IMR-90 (cell line): Measurements from ENCODE around the gene UBE2QL1. TPM values are rescaled to one million over a fixed set of nuclear protein-coding genes. Genes with fewer than 3 reads are reported as not detected.

Experiments used
- ATAC-seq: fragments of 200-7000 bp; cut with Tn5 transposase; 2 replicates; pipeline ENCODE4 v1.9.1; 2020; ENCODE audit warnings: low read depth, mild to moderate bottlenecking, moderate library complexity
- BruUV-seq: library from RNA; stranded (reverse); fragments of 400-500 nt; replicated peaks from 2 replicates; lab custom pipeline; 2021; lab: Mats Ljungman, UMichigan
- CTCF ChIA-PET: fragments of 300-600 bp; formaldehyde crosslinking; extraction: SDS; loops from one replicate; lab custom pipeline; 2021; ENCODE audit warnings: antibody characterized with exemption; lab: Yijun Ruan, JAX
- POLR2A ChIA-PET: fragments of 300-600 bp; sonication (Branson Sonifier 250); formaldehyde crosslinking; loops from one replicate; lab custom pipeline; 2022; ENCODE audit warnings: antibody characterized with exemption; ENCODE audit not compliant: unreplicated experiment; lab: Charles Lee
- DNase-seq: peaks from one replicate; pipeline ENCODE4 v3.0.0; 2013
- H2AFZ ChIP-seq: replicated peaks from 2 replicates; pipeline ENCODE3; 2013; ENCODE audit warnings: low read length, mild to moderate bottlenecking; ENCODE audit not compliant: poor library complexity
- H2AK5ac ChIP-seq: 2 replicates; pipeline ENCODE4 v1.6.1; 2013; ENCODE audit warnings: low read depth, low read length, inconsistent platforms
- H2AK9ac ChIP-seq: replicated peaks from 2 replicates; pipeline ENCODE3; 2013; ENCODE audit warnings: mild to moderate bottlenecking, low read depth, low read length, moderate library complexity; ENCODE audit not compliant: poor library complexity
- H2BK120ac ChIP-seq: 2 replicates; pipeline ENCODE4 v1.6.1; 2013; ENCODE audit warnings: low read depth, low read length, inconsistent platforms
- H2BK15ac ChIP-seq: 3 replicates; pipeline ENCODE4 v1.6.1; 2013; ENCODE audit warnings: low read depth, low read length, inconsistent platforms
- H2BK20ac ChIP-seq: 2 replicates; pipeline ENCODE4 v1.6.1; 2013; ENCODE audit warnings: low read depth, mild to moderate bottlenecking, inconsistent platforms, low read length, moderate library complexity
- H2BK5ac ChIP-seq: 2 replicates; pipeline ENCODE4 v1.6.1; 2013; ENCODE audit warnings: mild to moderate bottlenecking, low read depth, low read length, inconsistent platforms; ENCODE audit not compliant: poor library complexity, severe bottlenecking
- H3K14ac ChIP-seq: replicated peaks from 2 replicates; pipeline ENCODE4 v1.6.1; 2013; ENCODE audit warnings: low read depth, low read length, inconsistent platforms
- H3K18ac ChIP-seq: 2 replicates; pipeline ENCODE4 v1.6.1; 2013; ENCODE audit warnings: low read depth, low read length, control low read depth
- H3K23ac ChIP-seq: 2 replicates; pipeline ENCODE4 v1.6.1; 2013; ENCODE audit warnings: low read depth, low read length, inconsistent platforms
- H3K27ac ChIP-seq: 2 replicates; pipeline ENCODE4 v1.5.1; 2013; ENCODE audit warnings: mild to moderate bottlenecking, control low read depth, low read length; ENCODE audit not compliant: insufficient read depth
- H3K27me3 ChIP-seq: 2 replicates; pipeline ENCODE4 v1.6.1; 2013; ENCODE audit warnings: low read length; ENCODE audit not compliant: control insufficient read depth, insufficient read depth
- H3K36me3 ChIP-seq: 2 replicates; pipeline ENCODE4 v1.6.1; 2013; ENCODE audit warnings: low read length, mixed read lengths; ENCODE audit not compliant: control insufficient read depth, insufficient read depth
- H3K4ac ChIP-seq: 2 replicates; pipeline ENCODE4 v1.6.1; 2013; ENCODE audit warnings: low read depth, low read length, inconsistent platforms
- H3K4me1 ChIP-seq: 2 replicates; pipeline ENCODE4 v1.6.1; 2013; ENCODE audit warnings: low read length, mixed read lengths; ENCODE audit not compliant: control insufficient read depth, insufficient read depth
- H3K4me2 ChIP-seq: 2 replicates; pipeline ENCODE4 v1.6.1; 2013; ENCODE audit warnings: low read depth, mild to moderate bottlenecking, control low read depth, low read length, moderate library complexity
- H3K4me3 ChIP-seq: 2 replicates; pipeline ENCODE4 v1.5.1; 2013; ENCODE audit warnings: low read depth, mild to moderate bottlenecking, control low read depth, low read length, moderate library complexity; ENCODE audit not compliant: insufficient read depth
- H3K56ac ChIP-seq: 2 replicates; pipeline ENCODE4 v1.6.1; 2013; ENCODE audit warnings: low read length, inconsistent platforms; ENCODE audit not compliant: insufficient read depth; ENCODE audit errors: extremely low read depth
- H3K79me1 ChIP-seq, 2 experiments: 2 replicates each; pipeline ENCODE4 v1.6.1; 2013; ENCODE audit warnings: low read length in 2 of 2, inconsistent platforms in 1 of 2, low read depth in 1 of 2
- H3K9ac ChIP-seq: 2 replicates; pipeline ENCODE4 v1.6.1; 2013; ENCODE audit warnings: low read depth, low read length, control low read depth
- H3K9me1 ChIP-seq: 2 replicates; pipeline ENCODE4 v1.6.1; 2013; ENCODE audit warnings: low read length, inconsistent platforms; ENCODE audit not compliant: insufficient read depth
- H3K9me3 ChIP-seq: 2 replicates; pipeline ENCODE4 v1.6.1; 2013; ENCODE audit warnings: low read length; ENCODE audit not compliant: control insufficient read depth, insufficient read depth
- H4K20me1 ChIP-seq: 2 replicates; pipeline ENCODE4 v1.6.1; 2013; ENCODE audit warnings: low read length, inconsistent platforms; ENCODE audit not compliant: insufficient read depth
- H4K5ac ChIP-seq: 2 replicates; pipeline ENCODE4 v1.6.1; 2013; ENCODE audit warnings: mild to moderate bottlenecking, low read depth, low read length, control low read depth
- H4K8ac ChIP-seq, 2 experiments: 2 replicates each; pipeline ENCODE4 v1.6.1; 2013; ENCODE audit warnings: low read depth in 2 of 2, low read length in 2 of 2, control low read depth in 1 of 2, inconsistent platforms in 1 of 2
- H4K91ac ChIP-seq: 2 replicates; pipeline ENCODE4 v1.6.1; 2013; ENCODE audit warnings: low read depth, low read length, inconsistent platforms; ENCODE audit not compliant: insufficient read depth
- BHLHE40 ChIP-seq: fragments of 150-350 bp; IDR thresholded peaks from 2 replicates; pipeline ENCODE4 v1.6.1; 2016; ENCODE audit warnings: mild to moderate bottlenecking, low read depth, low read length
- CEBPB ChIP-seq: IDR thresholded peaks from 2 replicates; pipeline ENCODE4 v1.6.1; 2012; ENCODE audit warnings: low read depth, low read length, improper control_type of control experiment
- CHD1 ChIP-seq: IDR thresholded peaks from 2 replicates; pipeline ENCODE4 v1.6.1; 2012; ENCODE audit warnings: low read depth, low read length, improper control_type of control experiment
- ELK1 ChIP-seq: fragments of 150-350 bp; IDR thresholded peaks from 2 replicates; pipeline ENCODE4 v1.6.1; 2016; ENCODE audit warnings: low read depth, mild to moderate bottlenecking, low read length, moderate library complexity, borderline replicate concordance
- FOS ChIP-seq: fragments of 150-350 bp; IDR thresholded peaks from 2 replicates; pipeline ENCODE4 v1.6.1; 2016; ENCODE audit warnings: low read depth, low read length
- MAFK ChIP-seq: IDR thresholded peaks from 2 replicates; pipeline ENCODE4 v1.6.1; 2012; ENCODE audit warnings: low read depth, low read length, improper control_type of control experiment
- MAZ ChIP-seq: IDR thresholded peaks from 2 replicates; pipeline ENCODE4 v1.6.1; 2012; ENCODE audit warnings: low read depth, mild to moderate bottlenecking, low read length, improper control_type of control experiment, moderate library complexity, borderline replicate concordance
- MXI1 ChIP-seq: IDR thresholded peaks from 2 replicates; pipeline ENCODE4 v1.6.1; 2012; ENCODE audit warnings: low read depth, mild to moderate bottlenecking, low read length, moderate library complexity, borderline replicate concordance
- POLR2A ChIP-seq: IDR thresholded peaks from 2 replicates; pipeline ENCODE4 v1.6.1; 2012; ENCODE audit warnings: mild to moderate bottlenecking, low read depth, low read length
- RAD21 ChIP-seq: IDR thresholded peaks from 2 replicates; pipeline ENCODE4 v1.6.1; 2012; ENCODE audit warnings: low read length, improper control_type of control experiment
- RCOR1 ChIP-seq: IDR thresholded peaks from 2 replicates; pipeline ENCODE4 v1.6.1; 2012; ENCODE audit warnings: mild to moderate bottlenecking, low read length, improper control_type of control experiment; ENCODE audit not compliant: insufficient replicate concordance
- RFX5 ChIP-seq: IDR thresholded peaks from 2 replicates; pipeline ENCODE4 v1.8.0; 2012; ENCODE audit warnings: low read depth, mild to moderate bottlenecking, low read length, moderate library complexity
- SMC3 ChIP-seq: fragments of 150-350 bp; IDR thresholded peaks from 2 replicates; pipeline ENCODE4 v1.6.1; 2016; ENCODE audit warnings: low read depth, mild to moderate bottlenecking, antibody characterized with exemption, low read length, moderate library complexity
- WGBS, 2 experiments: methylation state at CpG; one replicate each; pipeline versions ENCODE4 v1.1.5 to v1.1.7; 2013; ENCODE audit warnings: missing lambda C conversion rate in 2 of 2; ENCODE audit not compliant: insufficient read length in 1 of 2; ENCODE audit errors: extremely low coverage in 2 of 2; 5-methylcytosine and 5-hydroxymethylcytosine counted together
- dilution Hi-C: fragments of 300-500 bp; cut with HindIII; formaldehyde crosslinking; loops from one replicate; pipeline ENCODE4 v1.14.3; 2018; ENCODE audit warnings: low sequenced_read_pairs; ENCODE audit not compliant: unreplicated experiment
- in situ Hi-C: fragments of 300-500 bp; cut with MboI; formaldehyde crosslinking; loops from 3 replicates; pipeline ENCODE4 v1.14.3; 2019; ENCODE audit warnings: low sequenced_read_pairs, inconsistent platforms, mixed read lengths
- intact Hi-C: fragments of 100-400 bp; cut with micrococcal nuclease; formaldehyde crosslinking; loops from 2 replicates; pipeline ENCODE4 v1.10.0; 2022
- polyA plus RNA-seq, 3 experiments: library from polyadenylated mRNA; depleted of rRNA; stranded (reverse); fragments of >200 nt; gene quantifications; 2 replicates each; pipeline ENCODE4 v1.2.3, GENCODE V29; 2012; ENCODE audit warnings: low replicate concordance in 1 of 3
- total RNA-seq: library from RNA; depleted of rRNA; stranded (reverse); fragments of >200 nt; gene quantifications from 2 replicates; pipeline ENCODE4 v1.2.3, GENCODE V29; 2012
- TF ChIP-seq, protein P1 (sequence below): fragments of 150-350 bp; IDR thresholded peaks from 2 replicates; pipeline ENCODE4 v1.6.1; 2017; ENCODE audit warnings: mild to moderate bottlenecking, antibody characterized with exemption, low read length, low read depth
- TF ChIP-seq, protein P2 (sequence below): conservative IDR thresholded peaks from 2 replicates; pipeline ENCODE4 v1.5.1; 2012; ENCODE audit warnings: mild to moderate bottlenecking, low read depth, low read length, improper control_type of control experiment

Gene UBE2QL1
- total and polyA plus RNA-seq, 2 of the 4 experiments (the other 2 are of a cell fraction), result not detected

DNA sequence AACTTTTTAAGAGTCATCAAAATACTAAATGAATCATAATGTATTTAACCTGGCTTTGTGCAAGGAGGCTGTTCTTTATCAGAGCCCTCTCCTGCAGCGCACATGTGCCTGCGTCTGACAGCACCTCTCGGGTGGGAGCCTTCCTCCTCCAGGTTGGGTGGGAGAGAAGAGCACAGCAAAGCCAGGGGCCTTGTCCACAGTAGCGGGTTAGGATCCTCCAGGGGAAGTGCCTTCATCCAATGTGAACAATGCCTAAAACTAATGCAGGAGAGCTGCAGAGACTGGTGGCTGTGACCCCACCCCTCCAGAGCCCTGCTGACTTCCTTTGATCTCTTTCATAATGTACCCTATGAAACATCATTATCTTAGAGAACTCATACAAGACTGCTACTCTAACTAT is 10.2 kb downstream of the UBE2QL1 start:
- no peak overlapping the region for H3K27ac ChIP-seq
- TF ChIP-seq, protein P1, sequence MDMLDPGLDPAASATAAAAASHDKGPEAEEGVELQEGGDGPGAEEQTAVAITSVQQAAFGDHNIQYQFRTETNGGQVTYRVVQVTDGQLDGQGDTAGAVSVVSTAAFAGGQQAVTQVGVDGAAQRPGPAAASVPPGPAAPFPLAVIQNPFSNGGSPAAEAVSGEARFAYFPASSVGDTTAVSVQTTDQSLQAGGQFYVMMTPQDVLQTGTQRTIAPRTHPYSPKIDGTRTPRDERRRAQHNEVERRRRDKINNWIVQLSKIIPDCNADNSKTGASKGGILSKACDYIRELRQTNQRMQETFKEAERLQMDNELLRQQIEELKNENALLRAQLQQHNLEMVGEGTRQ, result no peak
- TF ChIP-seq MAZ (no peak), BHLHE40 (no peak), CHD1 (no peak), FOS (no peak), MAFK (no peak), SMC3 (no peak), MXI1 (no peak), CEBPB (no peak), RCOR1 (no peak), ELK1 (no peak), RAD21 (no peak), POLR2A (no peak), RFX5 (no peak)
- TF ChIP-seq, protein P2, sequence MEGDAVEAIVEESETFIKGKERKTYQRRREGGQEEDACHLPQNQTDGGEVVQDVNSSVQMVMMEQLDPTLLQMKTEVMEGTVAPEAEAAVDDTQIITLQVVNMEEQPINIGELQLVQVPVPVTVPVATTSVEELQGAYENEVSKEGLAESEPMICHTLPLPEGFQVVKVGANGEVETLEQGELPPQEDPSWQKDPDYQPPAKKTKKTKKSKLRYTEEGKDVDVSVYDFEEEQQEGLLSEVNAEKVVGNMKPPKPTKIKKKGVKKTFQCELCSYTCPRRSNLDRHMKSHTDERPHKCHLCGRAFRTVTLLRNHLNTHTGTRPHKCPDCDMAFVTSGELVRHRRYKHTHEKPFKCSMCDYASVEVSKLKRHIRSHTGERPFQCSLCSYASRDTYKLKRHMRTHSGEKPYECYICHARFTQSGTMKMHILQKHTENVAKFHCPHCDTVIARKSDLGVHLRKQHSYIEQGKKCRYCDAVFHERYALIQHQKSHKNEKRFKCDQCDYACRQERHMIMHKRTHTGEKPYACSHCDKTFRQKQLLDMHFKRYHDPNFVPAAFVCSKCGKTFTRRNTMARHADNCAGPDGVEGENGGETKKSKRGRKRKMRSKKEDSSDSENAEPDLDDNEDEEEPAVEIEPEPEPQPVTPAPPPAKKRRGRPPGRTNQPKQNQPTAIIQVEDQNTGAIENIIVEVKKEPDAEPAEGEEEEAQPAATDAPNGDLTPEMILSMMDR, result no peak
- no peak overlapping the region for H3K4me2 ChIP-seq
- H3K79me1 ChIP-seq, result no peaks in the 10 kb centered on the region
- no peak overlapping the region for H2BK5ac ChIP-seq
- H3K27me3 ChIP-seq, result peaks cover 4% of the 10 kb centered on the region; the same call in 1 of the 2 replicates
- no peaks in the 10 kb centered on the region for H3K4me1 ChIP-seq
- no peak overlapping the region for H2AFZ ChIP-seq
- H2AK9ac ChIP-seq, result no peak overlapping the region
- no peak overlapping the region for H3K18ac ChIP-seq
- BruUV-seq, result no TSS peak
- in situ Hi-C loops (no loop called here), intact Hi-C loops (no loop called here), dilution Hi-C loops (no loop called here)
- no CpG with 5 or more reads among the region's 4 CpGs for WGBS, 2 experiments
- no peak overlapping the region for H4K91ac ChIP-seq
- no peak overlapping the region for H3K9ac ChIP-seq
- no peak overlapping the region for H2AK5ac ChIP-seq
- H4K8ac ChIP-seq, result no peak overlapping the region
- no peak overlapping the region for H2BK15ac ChIP-seq
- POLR2A ChIA-PET, result no interaction called here
- H3K14ac ChIP-seq, result no peak overlapping the region
- DNase-seq, result no peak
- no peaks in the 10 kb centered on the region for H4K20me1 ChIP-seq
- no peaks in the 10 kb centered on the region for H3K9me3 ChIP-seq
- no peak overlapping the region for H2BK20ac ChIP-seq
- no peak overlapping the region for H3K23ac ChIP-seq
- no peaks in the 10 kb centered on the region for H3K9me1 ChIP-seq
- ATAC-seq, result no peak
- CTCF ChIA-PET, result no interaction called here
- no peak overlapping the region for H3K4me3 ChIP-seq
- no peaks in the 10 kb centered on the region for H3K36me3 ChIP-seq
- H2BK120ac ChIP-seq, result no peak overlapping the region
- no peak overlapping the region for H3K56ac ChIP-seq
- H4K5ac ChIP-seq, result no peak overlapping the region
- H3K4ac ChIP-seq, result no peak overlapping the region
